HG03442 (cell line): Measurements from ENCODE around the gene PANX1.

Experiments
- ATAC-seq: cut with Tn5 transposase; IDR thresholded peaks from one replicate; pipeline ENCODE4 v1.9.1; 2021; ENCODE audit warnings: mild to moderate bottlenecking, moderate library complexity; ENCODE audit not compliant: unreplicated experiment

Gene PANX1

GRCh38 chr11:94129512-94130297 lies 1.1 kb downstream of the PANX1 start:
- ATAC-seq, result no peak

- ATAC-seq, result no peak
Observed at GRCh38 chr11:94130298-94131046, 1.8 kb downstream of the PANX1 start.

GRCh38 chr11:94131047-94131717 lies 2.5 kb downstream of the PANX1 start:
- ATAC-seq, result no peak

- ATAC-seq, result no peak
Observed at GRCh38 chr11:94131718-94132115, 3.1 kb downstream of the PANX1 start.

- no peak for ATAC-seq
Observed at GRCh38 chr11:94132152-94132558, 3.5 kb downstream of the PANX1 start.

GRCh38 chr11:94132823-94133408 lies 4.3 kb downstream of the PANX1 start:
- no peak for ATAC-seq

- no peak for ATAC-seq
Observed at GRCh38 chr11:94133752-94134151, 5.1 kb downstream of the PANX1 start.

- peak; percentile 77 for ATAC-seq
Observed at GRCh38 chr11:94134651-94135512, 6.2 kb downstream of the PANX1 start.

GRCh38 chr11:94139416-94139815 lies 10.8 kb downstream of the PANX1 start:
- ATAC-seq, result no peak

GRCh38 chr11:94140154-94140655 lies 11.6 kb downstream of the PANX1 start:
- ATAC-seq, result no peak

- no peak for ATAC-seq
Observed at GRCh38 chr11:94141511-94142307, 13.1 kb downstream of the PANX1 start.

GRCh38 chr11:94142308-94143281 lies 14.0 kb downstream of the PANX1 start:
- no peak for ATAC-seq

- no peak for ATAC-seq
Observed at GRCh38 chr11:94144216-94144615, 15.6 kb downstream of the PANX1 start.

GRCh38 chr11:94144664-94145063 lies 16.0 kb downstream of the PANX1 start:
- no peak for ATAC-seq

GRCh38 chr11:94145431-94145830 lies 16.8 kb downstream of the PANX1 start:
- no peak for ATAC-seq

- no peak for ATAC-seq
Observed at GRCh38 chr11:94145916-94146315, 17.3 kb downstream of the PANX1 start.

- no peak for ATAC-seq
Observed at GRCh38 chr11:94147433-94147845, 18.8 kb downstream of the PANX1 start.

- no peak for ATAC-seq
Observed at GRCh38 chr11:94148189-94148588, 19.5 kb downstream of the PANX1 start.
